GM21723 (cell line): ENCODE measurements around the gene CRYBG2.
"Not testable (repeated sequence)": the region's sequence is repeated elsewhere in the genome, so short reads cannot be mapped to it uniquely, and the experiment has no call there.

Experiments
- ATAC-seq: cut with Tn5 transposase; IDR thresholded peaks from one replicate; pipeline ENCODE4 v1.9.1; 2021; ENCODE audit warnings: mild to moderate bottlenecking, moderate library complexity; ENCODE audit not compliant: unreplicated experiment

The CRYBG2 gene

DNA sequence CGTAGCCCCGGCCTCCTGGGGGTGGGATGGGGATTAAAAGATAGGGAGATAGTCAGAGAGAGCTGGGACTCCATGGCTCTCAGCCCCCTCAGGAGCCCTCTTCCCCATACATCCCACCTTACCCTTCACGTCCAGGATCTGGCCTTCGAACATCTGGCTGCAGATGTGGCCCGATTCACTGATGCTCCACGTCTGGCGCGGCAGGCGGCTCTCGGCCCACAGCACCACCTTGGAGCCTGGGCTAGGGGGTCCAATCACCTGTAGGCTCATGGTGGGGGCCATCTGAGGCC, 31.9 kb downstream of the CRYBG2 start:
- ATAC-seq, result no peak

GRCh38 chr1:26321315-26322041, 32.5 kb downstream of the CRYBG2 start:
- ATAC-seq, result peak; percentile 39

GRCh38 chr1:26320896-26321295, 33.0 kb downstream of the CRYBG2 start:
- no peak for ATAC-seq

- no peak for ATAC-seq
Observed at GRCh38 chr1:26318338-26319064, 35.4 kb downstream of the CRYBG2 start.

- ATAC-seq, result peak; percentile 49
Observed at GRCh38 chr1:26317612-26318337, 36.2 kb downstream of the CRYBG2 start, which contains the start of gene CD52. Gene CD52, plus strand, starts transcription at chr1:26317958. Its CDS starts 60 bp downstream, at chr1:26318018.

DNA sequence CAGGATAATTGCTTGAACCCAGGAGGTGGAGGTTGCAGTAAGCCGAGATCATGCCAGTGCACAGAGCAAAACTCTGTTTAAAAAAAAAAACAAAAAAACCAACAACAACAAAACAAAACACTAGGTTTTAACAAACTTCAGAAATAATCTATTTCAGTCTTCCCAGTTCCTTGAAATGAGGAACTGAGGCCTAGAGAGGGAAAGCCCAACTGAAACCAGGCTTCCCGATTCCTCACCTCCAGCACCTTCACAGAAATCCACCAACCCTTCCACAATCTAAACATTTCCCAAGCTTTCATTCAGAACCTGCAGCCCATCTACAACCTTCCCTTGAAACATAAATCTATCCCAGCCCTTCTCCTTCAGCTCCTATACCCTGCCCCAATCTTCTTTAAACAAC, 36.8 kb downstream of the CRYBG2 start:
- no peak for ATAC-seq

DNA sequence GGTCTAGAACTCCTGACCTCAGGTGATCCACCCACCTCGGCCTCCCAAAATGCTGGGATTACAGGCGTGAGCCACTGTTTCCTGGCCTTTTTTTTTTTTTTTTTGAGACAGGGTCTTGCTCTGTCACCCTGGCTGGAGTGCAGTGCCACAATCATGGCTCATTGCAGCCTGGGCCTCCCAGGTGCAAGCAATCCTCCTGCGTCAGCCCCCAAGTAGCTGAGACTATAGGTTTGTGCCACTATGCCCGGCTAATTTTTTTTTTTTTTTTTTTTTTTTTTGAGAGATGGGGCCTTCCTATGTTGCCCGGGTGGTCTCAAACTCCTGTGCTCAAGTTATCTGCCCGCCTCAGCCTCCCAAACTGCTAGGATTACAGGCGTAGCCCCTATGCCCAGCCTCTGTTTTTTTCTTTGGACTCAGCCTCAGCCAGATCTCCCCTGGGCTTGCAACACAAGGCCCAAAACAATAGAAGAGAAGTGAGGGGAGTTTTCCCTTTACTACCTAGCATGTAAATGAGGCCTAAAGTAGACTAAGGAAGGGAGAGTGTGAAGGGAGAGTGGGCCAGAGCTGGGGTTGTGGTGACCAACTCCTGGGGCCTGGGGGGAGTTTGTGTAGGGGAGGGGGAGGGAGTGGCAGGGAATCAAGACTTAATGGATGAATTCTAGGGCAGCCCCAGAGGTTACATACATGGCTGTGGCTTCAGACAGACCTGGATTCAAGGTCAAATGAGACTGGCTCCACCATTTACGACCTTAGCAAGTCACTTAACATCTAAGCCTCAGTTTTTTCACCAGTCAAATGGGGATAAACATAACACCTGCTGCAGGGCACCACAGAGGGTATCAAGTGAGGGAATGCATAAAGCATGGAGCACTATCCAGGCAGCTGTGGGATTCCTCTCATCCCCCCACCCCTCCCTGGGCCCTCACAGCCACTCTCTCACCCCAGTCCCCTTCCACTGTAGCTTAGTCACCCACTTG, 37.8 kb downstream of the CRYBG2 start:
- ATAC-seq, result no peak

DNA sequence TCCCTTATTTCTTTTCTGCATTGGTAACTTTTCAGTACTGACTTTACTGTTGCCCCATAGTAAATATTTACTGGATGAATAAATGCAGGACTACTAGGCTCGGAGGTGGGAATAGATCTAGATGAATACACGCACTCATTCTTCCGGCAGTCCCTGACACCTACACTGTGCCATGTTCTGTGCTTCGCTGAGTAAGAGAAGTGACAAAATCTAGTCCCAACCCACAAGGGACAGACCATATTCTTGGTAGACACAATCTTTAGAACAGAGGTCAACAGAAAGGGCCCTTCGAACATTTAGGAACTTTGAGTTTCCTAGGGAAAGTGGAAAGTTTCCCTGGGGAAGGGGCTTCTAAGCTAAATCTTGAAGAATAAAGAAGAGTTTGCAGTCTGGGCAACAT, 39.4 kb downstream of the CRYBG2 start:
- no peak for ATAC-seq

DNA sequence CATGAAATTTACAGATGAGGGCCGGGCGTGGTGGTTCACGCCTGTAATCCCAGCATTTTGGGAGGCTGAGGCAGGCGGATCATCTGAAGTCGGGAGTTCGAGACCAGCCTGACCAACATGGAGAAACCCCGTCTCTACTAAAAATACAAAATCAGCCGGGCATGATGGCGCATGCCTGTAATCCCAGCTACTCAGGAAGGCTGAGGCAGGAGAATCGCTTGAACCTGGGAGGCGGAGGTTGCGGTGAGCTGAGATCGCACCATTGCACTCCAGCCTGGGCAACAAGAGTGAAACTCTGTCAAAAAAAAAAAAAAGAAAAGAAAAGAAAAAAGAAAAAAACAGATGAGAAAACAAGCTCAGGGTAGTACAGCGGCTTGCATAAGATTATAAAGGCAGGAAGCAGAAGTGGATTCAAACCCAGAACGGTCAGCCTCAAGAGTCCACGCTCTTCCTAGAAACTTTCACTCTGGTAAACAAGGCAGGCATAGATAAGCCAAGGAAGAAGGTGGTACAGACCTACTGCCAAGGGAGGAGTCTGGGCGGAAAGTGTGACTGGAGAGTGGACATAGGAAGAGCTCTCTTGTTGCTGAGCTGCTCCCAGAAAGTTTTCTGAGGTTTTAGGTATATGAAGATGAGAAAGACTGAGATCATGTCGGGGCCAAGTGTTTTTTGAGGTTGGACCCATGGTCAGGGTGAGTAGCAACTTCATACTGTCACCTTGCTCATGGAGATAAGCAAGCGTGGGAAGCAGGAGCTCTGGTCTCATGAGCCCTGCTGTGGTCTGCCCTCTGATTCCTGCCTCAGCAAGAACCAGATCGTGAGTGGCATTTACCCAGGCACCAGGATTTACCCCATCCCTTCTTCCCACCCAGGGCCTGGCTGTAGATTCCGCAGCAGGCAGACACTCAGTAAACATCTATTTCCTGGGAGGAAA, 45.7 kb downstream of the CRYBG2 start:
- ATAC-seq, result not testable (repeated sequence)

DNA sequence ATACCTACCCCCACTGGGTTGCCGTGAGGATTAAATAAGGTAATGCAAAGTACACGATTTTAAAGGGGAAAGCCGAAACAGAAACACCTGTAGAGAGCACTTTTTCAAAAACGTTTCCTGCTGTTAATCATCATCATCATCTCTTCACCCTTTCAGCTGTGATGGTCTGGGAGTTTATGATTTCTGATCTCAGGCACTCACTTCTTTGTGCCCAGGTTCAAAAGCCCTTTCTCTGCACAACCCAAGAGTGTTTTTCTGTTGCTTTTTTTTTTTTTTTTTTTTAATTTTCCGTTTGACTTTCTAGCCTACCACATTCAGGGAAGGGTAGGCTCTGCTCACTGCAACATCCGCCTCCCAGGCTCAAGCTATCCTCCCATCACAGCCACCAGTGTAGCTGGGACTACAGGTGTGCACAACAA, 46.6 kb downstream of the CRYBG2 start:
- ATAC-seq, result no peak

GRCh38 chr1:26306290-26307229, 47.4 kb downstream of the CRYBG2 start, which contains the start of gene UBXN11:
Gene UBXN11, minus strand, starts transcription at chr1:26306636. Its CDS starts 3,753 bp downstream, at chr1:26302883.
- peak; percentile 95 for ATAC-seq

DNA sequence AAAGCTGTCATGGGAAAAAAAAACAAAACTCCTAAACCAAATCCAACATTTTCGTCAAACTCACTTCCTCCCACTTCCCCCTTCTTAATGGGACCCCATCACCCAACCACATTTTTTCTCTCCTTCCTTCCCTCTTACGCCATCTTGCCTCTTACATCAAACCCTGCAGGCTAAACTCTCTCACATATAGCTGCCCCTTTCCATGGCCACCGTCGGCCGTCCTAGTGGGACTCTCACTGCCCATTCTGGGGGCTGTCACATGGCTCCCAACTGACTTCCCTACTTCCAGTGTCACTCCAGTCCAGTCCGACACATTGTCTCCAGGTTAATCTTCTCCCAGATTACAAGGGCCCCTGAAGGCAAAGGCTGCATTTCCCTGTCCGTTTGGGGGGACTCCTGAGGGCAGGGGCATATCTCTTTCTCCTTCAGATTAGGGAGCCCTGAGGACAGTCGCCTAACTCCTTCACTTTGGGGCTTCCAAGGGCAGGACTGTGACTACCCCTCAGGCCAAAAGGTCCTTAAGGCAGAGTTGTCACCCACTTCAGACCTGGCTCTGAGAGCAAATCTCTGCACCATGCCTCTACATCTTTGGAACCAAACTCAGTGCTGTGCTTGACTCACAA, 48.2 kb downstream of the CRYBG2 start:
- no peak for ATAC-seq

DNA sequence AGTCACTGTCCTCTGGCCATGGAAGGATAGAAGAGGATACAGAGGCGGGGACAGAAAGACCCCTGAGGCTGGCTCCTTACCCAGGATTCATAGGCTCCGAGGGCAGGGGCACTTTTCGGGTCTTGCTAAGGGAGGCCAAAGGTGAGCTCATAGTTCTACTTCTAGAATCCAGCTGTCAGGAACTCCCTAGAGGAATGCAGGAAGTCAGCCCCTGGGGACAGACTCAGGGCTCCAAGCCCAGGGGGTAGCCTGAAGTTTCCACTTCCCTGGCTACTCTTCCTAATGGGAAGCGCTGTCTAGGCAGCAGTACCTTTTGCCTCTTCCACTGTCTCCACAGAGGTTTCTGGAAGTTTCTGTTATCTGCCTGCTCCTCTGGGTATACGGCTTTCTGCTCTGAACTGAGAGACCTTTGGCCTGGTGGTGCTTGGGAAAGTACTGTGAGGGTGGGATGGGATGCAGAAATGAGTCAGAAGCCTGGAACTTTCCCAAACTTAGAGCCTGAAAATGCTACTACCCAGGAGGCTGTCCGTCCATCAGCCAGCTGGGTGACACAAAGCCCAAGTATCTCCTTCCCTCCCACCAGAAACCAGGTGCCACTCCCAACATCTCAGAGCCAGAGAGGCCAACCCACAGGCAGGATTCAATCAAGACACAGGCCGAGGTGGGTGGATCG, 51.1 kb downstream of the CRYBG2 start:
- ATAC-seq, result no peak

DNA sequence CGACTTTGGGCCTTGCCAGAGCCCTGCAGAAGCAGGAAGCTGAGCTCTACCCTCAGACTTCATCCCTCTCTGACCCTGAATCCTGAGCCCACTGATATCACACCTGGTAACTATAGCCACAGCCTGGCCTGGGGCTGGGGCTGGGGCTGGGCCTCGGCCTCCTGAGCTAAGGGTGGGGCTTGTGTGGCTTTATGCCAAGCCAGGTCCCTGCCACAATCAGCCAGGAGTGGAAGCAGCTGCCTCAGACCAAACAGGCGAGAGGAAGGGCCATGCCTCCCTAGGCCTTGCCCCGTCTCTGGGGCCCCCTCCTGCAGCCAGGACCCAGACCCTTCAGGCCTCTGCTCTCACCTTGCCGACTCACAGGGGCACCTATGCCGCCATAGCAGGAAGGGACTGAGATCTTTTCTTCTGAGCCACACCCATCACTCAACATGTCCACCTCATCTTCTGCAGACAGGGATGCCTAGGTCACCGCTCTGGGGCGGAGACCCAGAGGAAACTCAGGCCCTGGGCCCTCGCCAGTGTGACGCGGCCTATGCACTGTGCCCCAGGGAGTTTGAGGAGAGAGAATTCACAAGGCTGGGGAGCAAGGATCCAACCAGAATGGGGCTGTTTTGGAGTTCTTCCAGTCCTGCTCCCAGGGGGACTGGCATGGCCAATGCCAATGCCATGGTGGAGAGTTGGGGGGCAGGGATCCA, 53.2 kb downstream of the CRYBG2 start:
- ATAC-seq, result no peak

GRCh38 chr1:26297791-26298124, 56.2 kb downstream of the CRYBG2 start:
- no peak for ATAC-seq

- ATAC-seq, result no peak
Observed at GRCh38 chr1:26297057-26297790, 56.7 kb downstream of the CRYBG2 start.
